GM12891 (cell line): ENCODE results near the gene DNAJB8.

ENCODE experiments used
- DNase-seq: peaks from one replicate; pipeline ENCODE4 v3.0.0; 2011; ENCODE audit warnings: low spot score; ENCODE audit not compliant: insufficient read length
- FAIRE-seq: peaks from 2 replicates; lab custom pipeline; 2011; peaks lifted over from hg19 to GRCh38; lab: Jason Lieb, UNC
- PAX5 ChIP-seq: IDR thresholded peaks from 2 replicates; pipeline ENCODE4 v1.6.1; 2011; ENCODE audit warnings: low read length, moderate library complexity, mild to moderate bottlenecking; ENCODE audit not compliant: insufficient read depth, severe bottlenecking
- POLR2A ChIP-seq: IDR thresholded peaks from 2 replicates; pipeline ENCODE4 v1.6.1; 2011; ENCODE audit warnings: low read depth, low read length, control low read depth
- POLR2AphosphoS5 ChIP-seq: IDR thresholded peaks from 2 replicates; pipeline ENCODE4 v1.6.1; 2011; ENCODE audit warnings: low read depth, low read length, control low read depth
- POU2F2 ChIP-seq: IDR thresholded peaks from 2 replicates; pipeline ENCODE4 v1.6.1; 2011; ENCODE audit warnings: low read depth, mild to moderate bottlenecking, control low read depth, low read length, moderate library complexity
- SPI1 ChIP-seq: IDR thresholded peaks from 2 replicates; pipeline ENCODE4 v1.6.1; 2011; ENCODE audit warnings: low read depth, low read length, control low read depth
- TAF1 ChIP-seq: IDR thresholded peaks from 2 replicates; pipeline ENCODE4 v1.6.1; 2011; ENCODE audit warnings: low read depth, low read length, control low read depth

DNAJB8 gene

GRCh38 chr3:128423525-128424147 is 43.1 kb downstream of the DNAJB8 start:
- TF ChIP-seq SPI1 (no peak), POU2F2 (no peak)
- DNase-seq (no peak), FAIRE-seq (no peak)

DNA sequence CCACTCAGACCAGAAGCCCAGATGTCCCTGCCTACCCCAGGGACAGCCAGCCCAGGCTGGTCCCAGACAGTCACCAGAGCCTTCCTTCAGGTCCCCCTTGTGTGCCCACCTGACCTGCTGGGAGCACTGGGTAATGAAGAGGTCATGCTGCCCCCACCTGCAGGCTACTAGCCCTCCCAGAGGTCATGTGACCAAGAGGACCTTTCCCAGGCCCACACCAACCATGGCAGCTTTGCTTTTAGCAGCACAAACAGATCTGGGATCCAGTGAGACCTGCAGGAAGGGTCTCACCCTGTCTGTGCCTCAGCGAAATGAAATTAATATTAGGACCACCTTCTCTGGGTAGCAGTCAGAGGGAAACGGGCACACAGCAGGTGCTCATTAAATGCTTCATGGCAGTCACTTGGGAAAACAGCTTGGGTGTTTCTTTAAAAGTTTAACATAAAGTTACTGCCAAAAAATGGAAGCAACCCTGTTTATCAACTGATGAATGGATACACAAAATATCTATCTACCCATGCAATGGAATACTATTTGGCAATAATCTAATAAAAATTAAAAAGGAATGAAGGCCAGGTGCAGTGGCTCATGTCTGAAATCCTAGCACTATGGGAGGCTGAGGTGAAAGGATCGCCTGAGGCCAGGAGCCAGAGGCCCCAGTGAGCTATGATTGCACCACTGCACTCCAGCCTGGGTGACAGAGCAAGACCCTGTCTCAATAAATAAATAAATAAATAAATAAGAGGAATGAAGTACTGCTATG is 43.7 kb downstream of the DNAJB8 start:
- FAIRE-seq: no peak
- DNase-seq: no peak
- TF ChIP-seq POU2F2: no peak
- no peak for TF ChIP-seq SPI1
- no peak for TF ChIP-seq POLR2AphosphoS5
- TF ChIP-seq POLR2A: no peak
- no peak for TF ChIP-seq TAF1
- TF ChIP-seq PAX5: no peak

DNA sequence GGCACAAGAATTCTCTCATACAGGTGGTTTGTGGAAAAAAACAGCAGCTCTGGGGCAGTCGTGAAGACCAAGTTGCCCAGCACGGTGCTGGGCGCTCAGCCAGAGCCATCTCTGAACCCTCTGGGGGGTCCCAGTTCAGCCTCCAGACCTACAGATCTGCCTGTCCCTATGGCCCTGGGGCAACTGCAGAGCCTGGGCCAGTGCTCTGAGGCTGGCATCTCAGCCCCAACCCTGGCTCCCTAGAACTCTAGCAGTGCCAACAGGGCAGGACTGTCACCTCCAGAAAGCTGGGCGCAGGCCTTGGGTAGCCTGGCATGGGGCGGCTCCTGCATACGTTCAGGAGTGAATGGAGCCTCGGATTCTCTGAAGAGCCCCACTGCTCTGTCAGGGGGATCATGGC is 44.7 kb downstream of the DNAJB8 start:
- no peak for TF ChIP-seq SPI1
- TF ChIP-seq PAX5: no peak
- no peak for TF ChIP-seq POLR2A
- TF ChIP-seq TAF1: no peak
- TF ChIP-seq POLR2AphosphoS5: no peak
- no peak for TF ChIP-seq POU2F2
- DNase-seq: no peak
- FAIRE-seq: no peak

GRCh38 chr3:128421439-128421836 is 45.3 kb downstream of the DNAJB8 start:
- DNase-seq: no peak
- no peak for FAIRE-seq
- no peak for TF ChIP-seq PAX5
- no peak for TF ChIP-seq POLR2AphosphoS5
- no peak for TF ChIP-seq SPI1
- no peak for TF ChIP-seq POLR2A
- TF ChIP-seq POU2F2: no peak
- TF ChIP-seq TAF1: no peak

GRCh38 chr3:128420720-128421438 is 45.8 kb downstream of the DNAJB8 start:
- DNase-seq (no peak), FAIRE-seq (no peak)
- TF ChIP-seq TAF1: no peak
- no peak for TF ChIP-seq POLR2AphosphoS5
- no peak for TF ChIP-seq POU2F2
- TF ChIP-seq PAX5: no peak
- TF ChIP-seq SPI1: no peak
- no peak for TF ChIP-seq POLR2A

GRCh38 chr3:128420289-128420688 is 46.4 kb downstream of the DNAJB8 start:
- TF ChIP-seq POU2F2 (no peak), SPI1 (no peak)

DNA sequence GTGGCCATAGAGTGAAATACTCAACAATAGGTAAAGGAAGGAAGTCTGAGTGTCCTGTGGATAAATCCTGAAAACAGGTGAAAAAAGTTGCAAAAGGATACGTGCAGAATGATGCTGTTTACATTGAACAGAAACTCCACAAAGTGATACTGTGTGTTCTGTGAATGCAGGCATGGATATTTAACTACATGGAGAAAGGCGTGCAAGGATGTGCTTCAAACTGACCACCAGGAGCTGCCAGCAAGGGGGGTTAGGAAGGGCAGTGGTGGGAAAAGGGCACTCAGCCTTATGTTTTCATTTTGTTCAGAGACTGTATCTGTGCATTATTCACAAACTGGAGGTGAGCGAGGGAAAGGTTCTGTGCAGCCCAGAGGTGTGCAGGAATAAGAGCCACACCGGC is 47.4 kb downstream of the DNAJB8 start:
- FAIRE-seq: no peak
- no peak for DNase-seq
- TF ChIP-seq POLR2AphosphoS5: no peak
- no peak for TF ChIP-seq POLR2A
- no peak for TF ChIP-seq PAX5
- no peak for TF ChIP-seq POU2F2
- TF ChIP-seq SPI1: no peak
- no peak for TF ChIP-seq TAF1

More at GRCh38 chr3:128420289-128420688, 46.4 kb downstream of the DNAJB8 start:
- FAIRE-seq (no peak), DNase-seq (no peak)

- no peak for DNase-seq
- TF ChIP-seq POU2F2 (no peak), POLR2A (no peak), TAF1 (no peak)
- FAIRE-seq: no peak
Observed at GRCh38 chr3:128418900-128419299, 47.8 kb downstream of the DNAJB8 start.

DNA sequence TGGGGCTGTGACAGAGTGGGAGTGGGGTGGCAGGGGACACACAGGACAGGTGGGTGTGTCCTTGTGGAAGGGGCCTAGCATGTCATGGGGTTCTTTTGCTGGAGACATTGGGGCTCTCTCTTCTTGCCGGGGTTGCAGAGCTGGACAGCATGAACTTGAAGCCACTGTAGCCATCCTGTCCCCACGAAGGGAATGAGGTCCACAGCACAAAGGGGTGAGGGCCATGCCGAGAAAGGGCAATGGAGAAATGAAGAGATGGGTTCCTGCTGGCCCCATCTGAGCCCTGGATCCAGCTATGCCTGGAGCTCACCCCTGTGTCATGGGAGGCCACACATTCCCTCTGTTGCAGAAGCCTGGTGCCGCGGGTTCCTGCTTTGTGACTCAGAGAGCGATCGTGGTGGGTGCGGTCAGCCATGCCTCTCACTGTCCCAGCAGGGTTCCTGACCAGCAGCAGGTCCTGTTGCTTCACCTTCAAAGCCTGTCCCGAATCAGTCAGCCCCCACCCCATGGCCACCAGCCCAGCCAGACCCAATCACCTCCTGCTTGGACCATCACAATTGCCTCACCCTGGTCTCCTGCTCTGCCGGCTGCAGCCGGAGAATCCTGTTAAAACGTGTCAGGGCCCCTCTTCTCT is 50.0 kb downstream of the DNAJB8 start:
- DNase-seq (no peak), FAIRE-seq (no peak)
- TF ChIP-seq SPI1 (no peak), POU2F2 (no peak), TAF1 (no peak)
